GM10248 (cell line): ENCODE data around the gene FIGNL1.
"Not testable (repeated sequence)": the region's sequence is repeated elsewhere in the genome, so short reads cannot be mapped to it uniquely, and the experiment has no call there.

ENCODE experiments used
- CTCF ChIA-PET: fragments of 300-600 bp; sonication (Branson Sonifier 250); formaldehyde crosslinking; extraction: SDS; loops from one replicate; lab custom pipeline; 2021; ENCODE audit warnings: antibody characterized with exemption; lab: Yijun Ruan, JAX
- POLR2A ChIA-PET: fragments of 350-650 bp; sonication (Branson Sonifier 250); formaldehyde crosslinking; extraction: SDS; loops from one replicate; lab custom pipeline; 2020; ENCODE audit warnings: antibody characterized with exemption; lab: Yijun Ruan, JAX
- DNase-seq: peaks from one replicate; pipeline ENCODE4 v3.0.0; 2012; ENCODE audit errors: extremely low spot score
- TF ChIP-seq, protein P1 (sequence below): IDR thresholded peaks from 2 replicates; pipeline ENCODE4 v1.5.1; 2012; ENCODE audit warnings: mild to moderate bottlenecking, low read depth; ENCODE audit errors: extremely low read depth, missing control alignments, control extremely low read depth

The FIGNL1 gene

DNA sequence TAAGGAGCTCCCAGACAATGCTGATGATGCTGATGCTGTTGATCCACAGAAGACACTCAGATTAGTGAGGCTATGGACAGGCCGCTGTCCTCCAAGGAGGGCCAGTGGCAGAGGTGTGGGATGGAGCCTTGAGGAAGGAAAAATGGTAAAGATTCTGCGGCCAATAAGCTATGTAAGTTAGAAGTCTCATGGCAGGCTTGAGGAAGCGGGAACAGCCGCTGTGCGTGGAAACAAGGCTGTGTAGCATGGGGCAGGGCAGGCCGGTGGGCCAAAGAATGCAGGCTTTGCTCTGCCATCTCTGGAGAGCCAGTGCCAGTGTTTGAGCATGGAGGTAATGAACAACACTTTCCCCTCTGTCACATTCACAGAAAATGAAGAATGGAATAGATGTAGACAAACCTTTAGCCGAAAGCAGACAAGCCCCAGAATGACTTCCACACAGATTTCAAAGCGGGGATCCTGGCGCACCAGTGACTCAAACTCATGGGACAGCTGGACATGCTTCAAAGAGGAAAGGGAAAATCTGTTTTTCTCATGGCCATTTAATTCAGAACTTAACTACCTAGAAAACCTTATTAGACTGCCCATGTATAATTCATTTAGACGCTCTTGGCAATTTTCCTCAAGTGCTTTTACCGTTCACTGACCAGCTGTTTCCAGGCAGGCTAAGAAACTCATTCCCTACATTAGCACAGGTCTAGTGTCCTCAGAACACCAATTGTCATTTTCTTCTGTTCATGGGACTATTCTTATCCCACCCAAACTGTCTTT, 16.9 kb upstream of the FIGNL1 start:
- TF ChIP-seq, protein P1, sequence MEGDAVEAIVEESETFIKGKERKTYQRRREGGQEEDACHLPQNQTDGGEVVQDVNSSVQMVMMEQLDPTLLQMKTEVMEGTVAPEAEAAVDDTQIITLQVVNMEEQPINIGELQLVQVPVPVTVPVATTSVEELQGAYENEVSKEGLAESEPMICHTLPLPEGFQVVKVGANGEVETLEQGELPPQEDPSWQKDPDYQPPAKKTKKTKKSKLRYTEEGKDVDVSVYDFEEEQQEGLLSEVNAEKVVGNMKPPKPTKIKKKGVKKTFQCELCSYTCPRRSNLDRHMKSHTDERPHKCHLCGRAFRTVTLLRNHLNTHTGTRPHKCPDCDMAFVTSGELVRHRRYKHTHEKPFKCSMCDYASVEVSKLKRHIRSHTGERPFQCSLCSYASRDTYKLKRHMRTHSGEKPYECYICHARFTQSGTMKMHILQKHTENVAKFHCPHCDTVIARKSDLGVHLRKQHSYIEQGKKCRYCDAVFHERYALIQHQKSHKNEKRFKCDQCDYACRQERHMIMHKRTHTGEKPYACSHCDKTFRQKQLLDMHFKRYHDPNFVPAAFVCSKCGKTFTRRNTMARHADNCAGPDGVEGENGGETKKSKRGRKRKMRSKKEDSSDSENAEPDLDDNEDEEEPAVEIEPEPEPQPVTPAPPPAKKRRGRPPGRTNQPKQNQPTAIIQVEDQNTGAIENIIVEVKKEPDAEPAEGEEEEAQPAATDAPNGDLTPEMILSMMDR: no peak
- ChIA-PET CTCF (interaction anchor here (0.7 to 4.2 kb wide), 30 partner anchors 9 to 900 kb away, joined by 3 to 27 read pairs (median 4); partner anchors contain the start of gene ZPBP), POLR2A (no interaction called here)
- no peak for DNase-seq

DNA sequence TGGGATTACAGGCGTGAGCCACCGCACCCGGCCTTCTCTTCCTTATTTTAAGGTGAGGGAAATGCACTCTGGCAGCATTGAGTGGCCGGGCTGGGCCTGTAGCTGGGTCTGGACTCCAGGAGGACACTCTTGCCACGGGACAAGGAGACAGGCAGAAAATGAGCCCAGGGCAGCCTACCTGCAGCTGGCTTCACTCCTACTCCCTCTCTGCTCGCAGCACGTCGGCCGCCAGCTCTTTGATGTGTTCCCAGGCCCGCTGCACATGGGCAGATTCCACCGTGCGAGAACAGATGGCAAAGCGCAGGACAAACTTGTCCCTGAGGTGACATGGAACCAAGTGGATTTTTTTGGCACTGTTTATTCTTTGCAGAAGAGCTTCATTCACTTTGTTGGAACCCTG, 12.9 kb upstream of the FIGNL1 start:
- DNase-seq: no peak
- POLR2A ChIA-PET: no interaction called here
- TF ChIP-seq, protein P1: no peak
- CTCF ChIA-PET: interaction anchor here (1.0 to 1.6 kb wide), 3 partner anchors 166 to 698 kb away, joined by 3 to 4 read pairs (median 4); no protein-coding TSS in a partner anchor

DNA sequence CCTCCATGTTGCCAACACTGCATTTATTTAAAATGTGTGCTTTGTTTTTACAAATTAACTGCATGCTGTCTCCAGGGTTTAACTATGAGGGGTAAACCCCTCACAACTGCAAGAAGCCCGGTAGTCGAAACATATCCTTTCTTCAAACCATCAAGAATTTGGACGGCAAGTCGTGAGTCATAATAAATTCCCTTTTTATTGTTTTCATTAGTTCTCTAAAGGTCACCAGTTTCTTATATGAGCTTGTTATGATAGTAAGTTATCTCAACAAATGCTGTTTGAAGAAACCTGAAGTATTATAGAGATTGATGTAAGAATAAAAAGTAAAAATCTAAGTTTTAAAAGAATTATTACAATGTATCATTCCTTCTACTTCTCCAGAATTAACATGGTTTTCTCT, 12.2 kb upstream of the FIGNL1 start:
- DNase-seq: no peak
- TF ChIP-seq, protein P1: no peak
- ChIA-PET POLR2A (no interaction called here), CTCF (interaction anchor here (1.0 to 1.2 kb wide), 3 partner anchors 167 to 698 kb away, joined by 3 to 4 read pairs (median 3); no protein-coding TSS in a partner anchor)

DNA sequence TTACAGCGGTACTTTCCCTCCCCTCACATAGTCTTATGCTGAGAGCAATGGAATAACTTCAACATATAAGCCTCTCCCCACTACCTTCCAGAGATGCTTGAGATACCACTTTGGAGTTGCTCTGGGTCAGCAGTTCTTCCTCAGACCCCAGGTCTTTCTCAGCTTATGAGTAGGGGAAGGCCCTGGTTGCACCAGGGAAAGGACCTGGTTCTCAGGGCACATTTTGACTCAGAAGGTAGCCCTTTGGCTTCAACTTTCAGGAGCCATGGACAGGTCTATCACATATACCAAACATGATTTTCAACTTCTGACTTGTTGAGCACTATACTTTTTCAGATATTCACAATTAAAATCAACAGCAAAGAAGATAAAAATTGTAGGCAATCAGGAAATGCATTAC, 11.5 kb upstream of the FIGNL1 start:
- ChIA-PET POLR2A (no interaction called here), CTCF (interaction anchor here (1.0 to 1.4 kb wide), 2 partner anchors 218 to 699 kb away, joined by 3 read pairs; no protein-coding TSS in a partner anchor)
- no peak for DNase-seq
- TF ChIP-seq, protein P1: no peak

DNA sequence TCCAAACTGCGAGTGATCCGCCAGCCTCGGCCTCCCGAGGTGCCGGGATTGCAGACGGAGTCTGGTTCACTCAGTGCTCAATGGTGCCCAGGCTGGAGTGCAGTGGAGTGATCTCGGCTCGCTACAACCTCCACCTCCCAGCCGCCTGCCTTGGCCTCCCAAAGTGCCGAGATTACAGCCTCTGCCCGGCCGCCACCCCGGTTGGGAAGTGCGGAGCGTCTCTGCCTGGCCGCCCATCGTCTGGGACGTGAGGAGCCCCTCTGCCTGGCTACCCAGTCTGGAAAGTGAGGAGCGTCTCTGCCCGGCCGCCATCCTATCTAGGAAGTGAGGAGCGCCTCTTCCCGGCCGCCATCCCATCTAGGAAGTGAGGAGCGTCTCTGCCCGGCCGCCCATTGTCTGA, 9.0 kb upstream of the FIGNL1 start:
- POLR2A ChIA-PET, DNase-seq, CTCF ChIA-PET: not testable (repeated sequence)

DNA sequence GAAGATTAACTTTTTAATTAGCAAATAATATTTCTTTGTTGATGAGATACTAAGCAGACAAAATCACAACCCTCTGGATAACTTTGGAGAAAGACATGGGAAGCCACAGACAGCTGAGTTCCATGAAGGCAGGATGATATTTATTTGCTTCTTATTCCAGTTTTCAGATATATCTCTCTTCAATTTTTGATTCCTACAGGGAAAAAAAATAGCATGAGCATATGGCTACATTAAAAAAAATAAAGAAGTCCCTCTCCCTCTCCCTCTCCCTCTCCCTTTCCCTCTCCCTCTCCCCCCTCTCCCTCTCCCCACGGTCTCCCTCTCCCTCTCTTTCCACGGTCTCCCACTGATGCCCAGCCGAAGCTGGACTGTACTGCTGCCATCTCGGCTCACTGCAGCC, 8.5 kb upstream of the FIGNL1 start:
- CTCF ChIA-PET: interaction anchor here (0.9 kb wide), 1 partner anchor 9 kb away, joined by 5 read pairs; no protein-coding TSS in a partner anchor
- POLR2A ChIA-PET: not testable (repeated sequence)

DNA sequence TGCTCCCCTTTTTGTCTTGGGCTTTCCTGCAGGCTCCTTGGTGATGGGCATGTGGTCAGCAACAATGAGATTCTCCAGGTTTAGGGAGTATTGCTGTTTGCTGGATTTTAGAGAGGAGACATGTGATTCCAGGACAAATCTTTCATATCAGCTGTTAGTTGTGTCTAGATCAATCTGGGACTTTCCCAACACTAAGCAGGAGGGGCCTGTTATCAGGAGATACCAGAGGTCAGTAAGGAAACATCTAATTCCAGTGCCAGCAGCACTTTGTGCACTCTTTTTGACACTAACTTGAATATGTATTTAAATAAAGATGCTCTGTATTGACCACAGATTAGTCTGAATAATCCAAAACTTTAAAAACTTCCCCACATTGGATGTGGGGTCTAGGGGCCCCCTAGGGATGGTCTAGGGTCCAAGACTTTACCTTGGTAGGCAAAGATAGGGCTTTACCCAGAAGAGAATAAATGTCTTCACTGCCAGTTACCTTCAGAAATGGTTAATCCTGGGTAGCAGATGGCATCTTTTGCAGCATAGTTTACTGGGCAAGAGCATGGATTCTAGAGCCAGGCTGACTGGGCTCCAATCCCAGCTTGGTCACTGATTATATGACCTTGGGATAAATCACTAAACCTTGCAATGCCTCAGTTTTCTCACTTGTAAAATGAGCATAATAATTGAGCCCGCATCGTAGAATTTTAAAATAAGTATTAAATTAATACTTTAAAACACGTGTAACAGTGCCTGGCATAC, 6.4 kb upstream of the FIGNL1 start:
- DNase-seq: no peak
- ChIA-PET POLR2A (interaction anchor here (1.2 kb wide), 1 partner anchor 30 kb away, joined by 3 read pairs; no protein-coding TSS in a partner anchor), CTCF (interaction anchor here (1.0 kb wide), 1 partner anchor 11 kb away, joined by 3 read pairs; no protein-coding TSS in a partner anchor)
- TF ChIP-seq, protein P1: no peak

More for the DNA sequence above, 8.5 kb upstream of the FIGNL1 start:
- DNase-seq: not testable (repeated sequence)
